Bronchial epithelial cell (primary cell): ENCODE data around the gene DTX1. TPM values are rescaled to one million over a fixed set of nuclear protein-coding genes. Genes with fewer than 3 reads are reported as not detected.
A peak's percentile ranks its signal among the peaks of the same experiment; 100 is the strongest.

Experiments
- DNase-seq: peaks from one replicate; pipeline ENCODE4 v3.0.0-alpha.2; 2010; ENCODE audit warnings: low read depth
- FAIRE-seq: peaks from 2 replicates; lab custom pipeline; 2011; peaks lifted over from hg19 to GRCh38; lab: Jason Lieb, UNC
- H3K27me3 ChIP-seq: 2 replicates; pipeline ENCODE4 v1.5.1; 2011; ENCODE audit warnings: low read length; ENCODE audit not compliant: control insufficient read depth, insufficient read depth
- H3K36me3 ChIP-seq: 2 replicates; pipeline ENCODE4 v1.5.1; 2011; ENCODE audit warnings: low read length; ENCODE audit not compliant: control insufficient read depth, insufficient read depth
- H3K4me3 ChIP-seq: 2 replicates; pipeline ENCODE4 v1.5.1; 2011; ENCODE audit warnings: mild to moderate bottlenecking, low read depth, low read length, control low read depth
- total RNA-seq: library from RNA; depleted of rRNA; stranded (reverse); fragments of >200 nt; gene quantifications from 2 replicates; pipeline ENCODE4 v1.2.1, GENCODE V29; 2014
- TF ChIP-seq, protein P1 (sequence below): IDR thresholded peaks from 2 replicates; pipeline ENCODE4 v1.5.1; 2011; ENCODE audit warnings: mild to moderate bottlenecking, moderate library complexity, low read length, control low read depth, inconsistent platforms; ENCODE audit not compliant: insufficient read depth, severe bottlenecking

The DTX1 gene
- total RNA-seq, 1 donor from 2014 or later: not detected

DNA sequence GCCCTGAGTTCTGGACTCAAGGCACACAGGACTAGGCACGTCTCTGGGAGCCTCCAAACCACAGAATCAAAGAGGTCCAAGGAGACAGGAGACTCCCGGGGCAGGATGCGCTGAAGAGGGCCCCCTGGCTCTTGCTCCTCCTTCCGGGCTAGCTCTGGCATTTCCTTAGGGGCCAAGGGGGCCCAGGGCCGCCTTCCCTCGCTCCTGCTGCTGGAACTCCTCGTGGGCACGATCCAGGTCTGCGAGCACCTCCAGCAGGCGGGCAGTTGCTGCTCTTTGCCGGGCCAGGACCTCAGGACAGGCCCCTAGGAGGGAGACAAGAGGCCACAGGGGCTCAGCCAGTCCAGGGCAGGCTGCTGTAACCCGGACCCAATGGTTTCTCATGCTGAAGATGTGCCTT lies 43.2 kb downstream of the DTX1 start:
- TF ChIP-seq, protein P1, sequence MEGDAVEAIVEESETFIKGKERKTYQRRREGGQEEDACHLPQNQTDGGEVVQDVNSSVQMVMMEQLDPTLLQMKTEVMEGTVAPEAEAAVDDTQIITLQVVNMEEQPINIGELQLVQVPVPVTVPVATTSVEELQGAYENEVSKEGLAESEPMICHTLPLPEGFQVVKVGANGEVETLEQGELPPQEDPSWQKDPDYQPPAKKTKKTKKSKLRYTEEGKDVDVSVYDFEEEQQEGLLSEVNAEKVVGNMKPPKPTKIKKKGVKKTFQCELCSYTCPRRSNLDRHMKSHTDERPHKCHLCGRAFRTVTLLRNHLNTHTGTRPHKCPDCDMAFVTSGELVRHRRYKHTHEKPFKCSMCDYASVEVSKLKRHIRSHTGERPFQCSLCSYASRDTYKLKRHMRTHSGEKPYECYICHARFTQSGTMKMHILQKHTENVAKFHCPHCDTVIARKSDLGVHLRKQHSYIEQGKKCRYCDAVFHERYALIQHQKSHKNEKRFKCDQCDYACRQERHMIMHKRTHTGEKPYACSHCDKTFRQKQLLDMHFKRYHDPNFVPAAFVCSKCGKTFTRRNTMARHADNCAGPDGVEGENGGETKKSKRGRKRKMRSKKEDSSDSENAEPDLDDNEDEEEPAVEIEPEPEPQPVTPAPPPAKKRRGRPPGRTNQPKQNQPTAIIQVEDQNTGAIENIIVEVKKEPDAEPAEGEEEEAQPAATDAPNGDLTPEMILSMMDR: no peak
- no peaks in the 10 kb centered on the region for H3K36me3 ChIP-seq
- no peak for DNase-seq
- H3K4me3 ChIP-seq: no peak overlapping the region
- no peak for FAIRE-seq
- no peaks in the 10 kb centered on the region for H3K27me3 ChIP-seq

DNA sequence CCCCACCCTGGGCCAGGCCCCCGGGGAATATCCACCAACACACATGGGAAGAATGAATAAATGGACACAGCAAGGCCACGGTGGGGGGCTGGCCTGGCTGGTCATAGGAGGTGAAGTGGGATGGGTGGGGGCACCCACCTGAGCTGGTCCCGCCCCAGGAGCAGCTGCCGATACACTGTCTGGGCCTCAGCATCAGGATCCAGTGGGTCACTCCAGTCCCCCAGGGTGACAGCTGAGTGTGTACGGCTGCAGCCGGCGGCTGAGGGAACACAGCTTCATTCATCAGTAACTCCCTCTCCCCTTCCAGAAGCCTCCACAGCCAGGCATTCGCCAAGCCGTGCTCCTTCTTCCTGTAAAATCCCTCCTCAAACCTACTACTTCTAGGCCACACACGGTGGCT lies 45.2 kb downstream of the DTX1 start:
- FAIRE-seq: no peak
- DNase-seq: no peak
- Histone ChIP-seq H3K27me3 (no peaks in the 10 kb centered on the region), H3K4me3 (no peak overlapping the region), H3K36me3 (no peaks in the 10 kb centered on the region)
- TF ChIP-seq, protein P1: no peak

DNA sequence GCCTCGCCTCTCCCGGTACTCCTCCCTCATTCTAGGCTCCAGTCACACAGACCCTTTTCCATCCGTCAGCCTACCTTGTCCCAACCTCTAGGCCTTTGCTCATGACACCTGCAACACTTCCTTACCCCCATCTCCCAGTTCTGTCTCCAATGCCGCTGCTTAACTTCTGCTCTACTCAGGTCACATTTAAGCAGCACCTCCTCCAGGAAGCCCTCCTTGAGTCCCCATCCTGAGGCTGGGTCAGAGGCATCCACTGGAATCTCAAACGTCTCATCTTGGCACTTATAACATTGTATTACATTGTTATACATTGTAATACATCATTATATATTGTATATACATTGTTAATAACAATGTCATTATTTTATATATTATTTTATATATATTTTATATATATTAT lies 46.3 kb downstream of the DTX1 start:
- no peak overlapping the region for H3K4me3 ChIP-seq
- TF ChIP-seq, protein P1: no peak
- no peaks in the 10 kb centered on the region for H3K27me3 ChIP-seq
- FAIRE-seq (no peak), DNase-seq (no peak)
- no peaks in the 10 kb centered on the region for H3K36me3 ChIP-seq

DNA sequence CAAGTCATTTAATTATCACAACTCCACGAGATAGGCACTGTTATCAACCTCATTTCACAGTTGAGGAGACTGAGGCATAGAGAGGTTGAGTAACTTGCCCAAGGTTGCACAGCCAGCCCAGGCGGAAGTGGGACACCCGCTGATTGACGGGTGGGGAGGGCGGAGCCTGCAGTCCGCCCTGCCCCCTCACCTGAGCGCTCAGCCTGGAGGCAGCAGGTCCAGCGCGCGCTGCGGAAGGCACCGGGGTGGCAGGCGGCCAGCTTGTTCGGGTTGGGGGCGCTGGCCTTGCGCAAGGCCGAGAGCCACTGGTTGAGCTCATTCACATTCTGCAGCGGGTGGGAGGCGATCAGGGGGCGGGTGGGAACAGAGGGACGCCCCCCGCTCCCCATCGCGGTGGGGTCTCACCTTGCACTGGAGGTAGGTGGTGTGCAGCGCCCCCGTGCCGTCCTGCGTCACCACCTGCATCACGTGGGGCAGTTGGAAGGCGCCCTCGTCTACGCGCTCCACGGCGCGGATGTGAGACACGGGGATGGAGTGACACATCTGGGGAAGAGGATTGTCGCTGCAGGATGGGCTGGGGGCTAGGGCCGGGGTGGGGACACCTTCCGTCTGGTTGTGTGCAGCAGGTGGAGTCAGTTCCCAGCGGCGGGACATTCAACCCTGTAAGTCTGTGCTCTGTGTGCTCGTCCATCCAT lies 47.4 kb downstream of the DTX1 start:
- DNase-seq: peak; percentile 5
- TF ChIP-seq, protein P1: no peak
- Histone ChIP-seq H3K4me3 (no peak overlapping the region), H3K27me3 (no peaks in the 10 kb centered on the region), H3K36me3 (no peaks in the 10 kb centered on the region)
- no peak for FAIRE-seq

DNA sequence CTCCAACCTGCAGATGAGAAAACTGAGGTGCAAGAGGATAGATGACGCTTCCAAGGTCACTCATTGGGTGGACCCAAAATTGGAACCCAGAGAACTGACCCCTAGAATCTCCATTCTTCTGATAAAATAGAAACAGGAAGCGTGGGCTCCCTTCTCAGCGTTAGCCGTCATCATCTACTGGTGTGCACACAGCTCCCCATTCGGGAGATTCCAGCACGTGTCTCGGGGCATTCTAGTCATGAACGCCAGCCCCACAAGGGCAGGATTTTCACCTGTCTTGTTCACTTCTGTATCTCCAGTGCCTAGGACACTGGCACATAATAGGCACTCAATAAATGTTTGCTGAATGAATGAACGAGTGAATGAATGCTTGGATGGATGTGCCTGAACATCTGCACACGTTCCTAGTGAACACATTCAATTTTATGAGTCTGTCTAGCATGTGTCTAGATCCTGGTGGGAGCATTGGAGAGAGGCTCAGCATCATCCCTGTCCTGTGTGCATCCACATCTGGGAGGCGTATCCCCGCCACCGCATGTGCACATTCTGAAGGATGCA lies 48.5 kb downstream of the DTX1 start:
- DNase-seq: no peak

More for the DNA sequence above, 48.5 kb downstream of the DTX1 start:
- no peaks in the 10 kb centered on the region for H3K36me3 ChIP-seq
- H3K4me3 ChIP-seq: no peak overlapping the region
- no peak for FAIRE-seq
- peaks cover 3% of the 10 kb centered on the region for H3K27me3 ChIP-seq
- TF ChIP-seq, protein P1: no peak
